SK-N-SH (cell line): ENCODE measurements around the gene TLX3. TPM values are rescaled to one million over a fixed set of nuclear protein-coding genes. Genes with fewer than 3 reads are reported as not detected.

Experiments
- CTCF ChIA-PET: fragments of 300-600, 350-600 bp; formaldehyde crosslinking; extraction: SDS; loops from one replicate; lab custom pipeline; 2021; lab: Yijun Ruan, JAX
- POLR2A ChIA-PET: fragments of 350-600 bp; sonication (Branson Sonifier 250); formaldehyde crosslinking; extraction: SDS; loops from one replicate; lab custom pipeline; 2020; ENCODE audit warnings: antibody characterized with exemption, inconsistent platforms; lab: Yijun Ruan, JAX
- DNase-seq: peaks from one replicate; pipeline ENCODE4 v3.0.0; 2012
- H2AFZ ChIP-seq: fragments of 200-600 bp; sonication (generic); 2 replicates; pipeline ENCODE4 v1.8.1; 2016; ENCODE audit warnings: antibody characterized with exemption, mild to moderate bottlenecking, low read depth
- H3F3A ChIP-seq: fragments of 200-600 bp; sonication (generic); replicated peaks from 2 replicates; pipeline ENCODE3; 2016; ENCODE audit warnings: antibody characterized with exemption, mild to moderate bottlenecking; ENCODE audit not compliant: insufficient read depth
- H3K27ac ChIP-seq, 2 experiments: fragments of 200-500 bp in 1 of 2; fragments of 200-600 bp in 1 of 2; sonication (Bioruptor generic) in 1 of 2; sonication (generic), shearing (Covaris generic) in 1 of 2; 2 replicates each; pipeline versions ENCODE4 v1.5.1 to v1.6.1; 2014 to 2016; ENCODE audit warnings: low read depth in 2 of 2, inconsistent platforms in 1 of 2, low read length in 1 of 2, mild to moderate bottlenecking in 1 of 2, mixed read lengths in 1 of 2
- H3K27me3 ChIP-seq: fragments of 200-600 bp; sonication (generic), shearing (Covaris generic); 2 replicates; pipeline ENCODE4 v1.6.1; 2016; ENCODE audit warnings: mixed run types; ENCODE audit not compliant: insufficient read depth
- H3K36me3 ChIP-seq, 2 experiments: fragments of 200-500 bp in 1 of 2; fragments of 200-600 bp in 1 of 2; sonication (Bioruptor generic) in 1 of 2; sonication (generic) in 1 of 2; replicated peaks in 1 of 2; 2 replicates each; pipeline versions ENCODE3 to v1.5.1; 2014 to 2016; ENCODE audit warnings: low read length in 1 of 2, mild to moderate bottlenecking in 1 of 2; ENCODE audit not compliant: insufficient read depth in 2 of 2, control insufficient read depth in 1 of 2
- H3K4me1 ChIP-seq, 2 experiments: fragments of 200-500 bp in 1 of 2; fragments of 200-600 bp in 1 of 2; sonication (Bioruptor generic) in 1 of 2; sonication (generic), shearing (Covaris generic) in 1 of 2; 2 replicates each; pipeline versions ENCODE4 v1.5.1 to v1.6.1; 2014 to 2016; ENCODE audit warnings: low read depth in 1 of 2, low read length in 1 of 2, mixed run types in 1 of 2; ENCODE audit not compliant: insufficient read depth in 2 of 2, control insufficient read depth in 1 of 2
- H3K4me2 ChIP-seq: fragments of 200-600 bp; sonication (generic), shearing (Covaris generic); 2 replicates; pipeline ENCODE4 v1.6.1; 2017; ENCODE audit warnings: mixed run types
- H3K4me3 ChIP-seq, 2 experiments: fragments of 200-500 bp in 1 of 2; fragments of 200-600 bp in 1 of 2; sonication (Bioruptor generic) in 1 of 2; sonication (generic), shearing (Covaris generic) in 1 of 2; 2 replicates each; pipeline versions ENCODE4 v1.5.1 to v1.8.1; 2014 to 2016; ENCODE audit warnings: low read depth in 2 of 2, inconsistent platforms in 1 of 2, low read length in 1 of 2, mild to moderate bottlenecking in 1 of 2, mixed read lengths in 1 of 2, moderate library complexity in 1 of 2
- H3K79me2 ChIP-seq: fragments of 200-600 bp; sonication (generic); 2 replicates; pipeline ENCODE4 v1.8.1; 2017; ENCODE audit warnings: mild to moderate bottlenecking; ENCODE audit not compliant: insufficient read depth
- H3K9ac ChIP-seq: fragments of 200-600 bp; sonication (generic); 2 replicates; pipeline ENCODE4 v1.6.1; 2017; ENCODE audit warnings: mixed run types
- H3K9me2 ChIP-seq: fragments of 200-600 bp; sonication (generic); 2 replicates; pipeline ENCODE4 v1.6.1; 2017; ENCODE audit warnings: mixed run types
- H3K9me3 ChIP-seq: fragments of 200-600 bp; sonication (generic); 2 replicates; pipeline ENCODE4 v1.6.1; 2017; ENCODE audit warnings: mixed run types, mild to moderate bottlenecking, moderate library complexity
- H4K20me1 ChIP-seq: fragments of 200-600 bp; sonication (generic); 2 replicates; pipeline ENCODE4 v1.6.1; 2017; ENCODE audit warnings: mild to moderate bottlenecking, mixed run types; ENCODE audit not compliant: insufficient read depth
- CTCF ChIP-seq: fragments of 200-600 bp; sonication (generic); IDR thresholded peaks from 2 replicates; pipeline ENCODE4 v1.6.1; 2017; ENCODE audit warnings: antibody characterized with exemption, mild to moderate bottlenecking, moderate library complexity
- ELF1 ChIP-seq: IDR thresholded peaks from 2 replicates; pipeline ENCODE4 v1.4.0; 2012
- EZH2phosphoT487 ChIP-seq: fragments of 200-600 bp; sonication (generic); IDR thresholded peaks from 2 replicates; pipeline ENCODE4 v1.6.1; 2017; ENCODE audit warnings: low read depth, mixed run types, mild to moderate bottlenecking, antibody characterized with exemption, moderate library complexity, borderline replicate concordance
- JUND ChIP-seq: IDR thresholded peaks from 2 replicates; pipeline ENCODE4 v1.4.0; 2012
- MAX ChIP-seq: IDR thresholded peaks from 2 replicates; pipeline ENCODE4 v1.4.0; 2012; ENCODE audit warnings: low read depth
- MEF2A ChIP-seq: IDR thresholded peaks from 2 replicates; pipeline ENCODE4 v1.4.0; 2012; ENCODE audit warnings: low read depth, borderline replicate concordance
- MXI1 ChIP-seq: IDR thresholded peaks from 2 replicates; pipeline ENCODE4 v1.6.1; 2012; ENCODE audit warnings: mild to moderate bottlenecking, low read depth, low read length, improper control_type of control experiment
- POLR2AphosphoS5 ChIP-seq: IDR thresholded peaks from 2 replicates; pipeline ENCODE4 v1.6.1; 2012; ENCODE audit warnings: low read depth, low read length
- RAD21 ChIP-seq: IDR thresholded peaks from 2 replicates; pipeline ENCODE4 v1.6.1; 2012; ENCODE audit warnings: mild to moderate bottlenecking, low read length
- RCOR1 ChIP-seq: fragments of 150-350 bp; IDR thresholded peaks from 2 replicates; pipeline ENCODE4 v1.6.1; 2017; ENCODE audit warnings: antibody characterized with exemption, low read length
- REST ChIP-seq: IDR thresholded peaks from 2 replicates; pipeline ENCODE4 v1.6.1; 2012; ENCODE audit warnings: mild to moderate bottlenecking, low read depth, low read length, moderate library complexity
- RFX5 ChIP-seq: IDR thresholded peaks from 2 replicates; pipeline ENCODE4 v1.6.1; 2012; ENCODE audit warnings: mild to moderate bottlenecking, improper control_type of control experiment, low read length
- RXRA ChIP-seq: IDR thresholded peaks from 2 replicates; pipeline ENCODE4 v1.4.0; 2012; ENCODE audit warnings: low read depth, mild to moderate bottlenecking, borderline replicate concordance
- SIN3A ChIP-seq: IDR thresholded peaks from 2 replicates; pipeline ENCODE4 v1.6.1; 2012; ENCODE audit warnings: low read depth, mild to moderate bottlenecking, low read length, moderate library complexity, borderline replicate concordance
- USF1 ChIP-seq: IDR thresholded peaks from 2 replicates; pipeline ENCODE4 v1.4.0; 2012; ENCODE audit warnings: low read depth, borderline replicate concordance
- USF2 ChIP-seq: fragments of 150-350 bp; IDR thresholded peaks from 2 replicates; pipeline ENCODE4 v1.6.1; 2017; ENCODE audit warnings: antibody characterized with exemption, low read length, low read depth, borderline replicate concordance
- ZBTB33 ChIP-seq: IDR thresholded peaks from 2 replicates; pipeline ENCODE4 v1.4.0; 2012; ENCODE audit warnings: low read depth, borderline replicate concordance
- WGBS: methylation state at CpG from one replicate; pipeline ENCODE4 v1.1.6; 2017; ENCODE audit warnings: low lambda C conversion rate; 5-methylcytosine and 5-hydroxymethylcytosine counted together
- polyA plus RNA-seq, 3 experiments: library from polyadenylated mRNA; depleted of rRNA; stranded (reverse); fragments of >200 nt; gene quantifications; 2 replicates each; pipeline ENCODE4 v1.2.3, GENCODE V29; 2012

Gene TLX3
- polyA plus RNA-seq, 1 of the 3 experiments (the other 2 are of a cell fraction) = 4.7 TPM

- TF ChIP-seq REST (no peak), MEF2A (no peak), MXI1 (no peak)
Observed at GRCh38 chr5:171261361-171261760, 47.7 kb upstream of the TLX3 start (continued).

- ChIA-PET CTCF (interaction anchor here (0.6 to 2.8 kb wide), 7 partner anchors 11 to 121 kb away, joined by 3 to 13 read pairs (median 4); no protein-coding TSS in a partner anchor), POLR2A (no interaction called here)
- H3K9me3 ChIP-seq = no peaks in the 10 kb centered on the region
- H3K9me2 ChIP-seq = no peaks in the 10 kb centered on the region
- TF ChIP-seq CTCF (no peak), RXRA (no peak), MEF2A (no peak), USF2 (no peak), MAX (no peak), POLR2AphosphoS5 (no peak), SIN3A (no peak), USF1 (no peak), ELF1 (no peak), EZH2phosphoT487 (no peak), JUND (no peak), REST (no peak), RCOR1 (no peak), ZBTB33 (no peak), RFX5 (no peak), RAD21 (no peak)
- H3K27ac ChIP-seq = no peak overlapping the region
- no peak for DNase-seq
- no peak overlapping the region for H3K9ac ChIP-seq
- no peaks in the 10 kb centered on the region for H3K4me1 ChIP-seq
- no peaks in the 10 kb centered on the region for H3K36me3 ChIP-seq
- H3K27me3 ChIP-seq = no peaks in the 10 kb centered on the region
- no peak overlapping the region for H3K4me3 ChIP-seq
- H3K79me2 ChIP-seq = no peaks in the 10 kb centered on the region
- H3F3A ChIP-seq = no peaks in the 10 kb centered on the region
- H3K4me2 ChIP-seq = no peak overlapping the region
- WGBS = 81% methylated on average over 4 of the region's 4 CpGs
- no peak overlapping the region for H2AFZ ChIP-seq
- H4K20me1 ChIP-seq = no peaks in the 10 kb centered on the region
Observed at GRCh38 chr5:171261904-171262303, 47.1 kb upstream of the TLX3 start.
